Fibroblast of skin of left quadriceps (primary cell): ENCODE measurements around the gene SYNJ2.

ENCODE experiments used
- DNase-seq, 2 experiments: peaks; one replicate each; pipeline ENCODE4 v3.0.0-alpha.2; 2013; ENCODE audit warnings: low read depth in 2 of 2

SYNJ2 gene

GRCh38 chr6:158076548-158076947 lies 94.9 kb downstream of the SYNJ2 start:
- DNase-seq = no peak

GRCh38 chr6:158077676-158078075 lies 96.0 kb downstream of the SYNJ2 start:
- no peak for DNase-seq

- DNase-seq = no peak
Measured at GRCh38 chr6:158078320-158078719, 96.7 kb downstream of the SYNJ2 start.

GRCh38 chr6:158080849-158081656 lies 99.4 kb downstream of the SYNJ2 start:
- DNase-seq = no peak

- no peak for DNase-seq
Measured at GRCh38 chr6:158081657-158081935, 99.9 kb downstream of the SYNJ2 start.

GRCh38 chr6:158083455-158084325 lies 102.0 kb downstream of the SYNJ2 start:
- no peak for DNase-seq

- DNase-seq = no peak
Measured at GRCh38 chr6:158085261-158086053, 103.8 kb downstream of the SYNJ2 start.

GRCh38 chr6:158086054-158086503 lies 104.4 kb downstream of the SYNJ2 start:
- DNase-seq = no peak

GRCh38 chr6:158086504-158087223 lies 105.0 kb downstream of the SYNJ2 start:
- peak; percentile 44 to 46 for DNase-seq

GRCh38 chr6:158087224-158087867 lies 105.7 kb downstream of the SYNJ2 start:
- no peak for DNase-seq

- no peak for DNase-seq
Measured at GRCh38 chr6:158092806-158093205, 111.1 kb downstream of the SYNJ2 start.

GRCh38 chr6:158095031-158095430 lies 113.4 kb downstream of the SYNJ2 start:
- no peak for DNase-seq

- no peak for DNase-seq
Measured at GRCh38 chr6:158095671-158096070, 114.0 kb downstream of the SYNJ2 start.

- no peak for DNase-seq
Measured at GRCh38 chr6:158103228-158103627, 121.6 kb downstream of the SYNJ2 start.

GRCh38 chr6:158104696-158105095 lies 123.0 kb downstream of the SYNJ2 start:
- no peak for DNase-seq

GRCh38 chr6:158109748-158110147 lies 128.1 kb downstream of the SYNJ2 start:
- DNase-seq = peak in 1 of 2 experiments; percentile 4

- DNase-seq = no peak
Measured at GRCh38 chr6:158110986-158111385, 129.3 kb downstream of the SYNJ2 start.

GRCh38 chr6:158111987-158112386 lies 130.3 kb downstream of the SYNJ2 start:
- DNase-seq = no peak

GRCh38 chr6:158113802-158114201 lies 132.1 kb downstream of the SYNJ2 start:
- no peak for DNase-seq

GRCh38 chr6:158115102-158115501 lies 133.4 kb downstream of the SYNJ2 start:
- DNase-seq = no peak

- no peak for DNase-seq
Measured at GRCh38 chr6:158115508-158115907, 133.8 kb downstream of the SYNJ2 start.
